Non-pigmented ciliary epithelial cell (primary cell): Measurements from ENCODE around the gene VPS26B.
"Not testable (repeated sequence)": the region's sequence is repeated elsewhere in the genome, so short reads cannot be mapped to it uniquely, and the experiment has no call there.

Experiments used
- DNase-seq: peaks from one replicate; pipeline ENCODE4 v3.0.0-alpha.2; 2010; ENCODE audit warnings: low read depth

The VPS26B gene

DNA sequence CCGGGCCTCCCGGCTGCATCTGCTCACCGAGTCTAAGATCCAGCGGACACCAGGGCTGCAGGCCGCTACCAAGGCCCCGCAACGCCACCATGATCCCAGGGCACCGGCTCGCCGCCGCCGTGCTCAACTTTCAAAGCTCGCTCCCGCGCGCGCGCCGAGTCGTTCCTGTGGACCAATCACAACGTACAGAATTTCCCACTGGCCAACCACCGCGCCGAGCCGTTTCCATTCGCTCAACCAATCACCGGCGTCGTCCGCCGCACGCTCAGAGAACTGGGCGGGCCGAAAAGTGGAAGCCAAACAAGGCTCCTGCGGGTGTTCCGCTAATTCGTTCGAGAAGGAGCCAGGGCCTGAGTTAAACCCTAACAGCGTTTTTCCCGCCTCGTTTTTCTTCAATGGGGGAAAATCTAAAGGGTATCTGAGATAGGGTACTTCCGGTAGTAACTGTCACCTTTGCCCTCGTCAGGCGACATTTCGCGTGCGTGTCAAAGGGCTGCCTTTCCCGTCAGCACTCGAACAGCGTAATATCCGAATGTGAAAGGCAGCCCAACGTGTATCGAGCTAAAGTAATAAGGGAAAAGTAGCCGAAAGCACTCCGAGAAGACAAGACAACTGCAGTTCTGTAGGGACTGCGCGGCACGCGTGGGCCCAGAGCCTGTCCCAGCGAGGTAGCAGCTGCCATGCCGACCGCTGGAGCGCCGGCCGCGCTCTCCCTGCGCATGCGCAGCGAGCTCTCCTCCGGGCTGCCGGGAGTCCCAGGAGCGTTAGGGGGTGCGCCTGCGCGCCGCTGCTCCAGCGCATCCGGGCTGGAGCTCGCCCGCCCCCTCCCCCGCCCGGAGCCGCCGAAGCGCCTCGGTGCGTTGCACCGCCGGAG, at the start of gene VPS26B, which contains the start of gene NCAPD3:
TSS of gene VPS26B (plus strand) at position 836 of the 874 bp plus-strand sequence. CDS start 452 bp downstream, outside the sequence.
TSS of gene NCAPD3 (minus strand) at position 132 of the 874 bp plus-strand sequence. CDS start at position 91, 41 bp downstream.
- DNase-seq = peak; percentile 79

DNA sequence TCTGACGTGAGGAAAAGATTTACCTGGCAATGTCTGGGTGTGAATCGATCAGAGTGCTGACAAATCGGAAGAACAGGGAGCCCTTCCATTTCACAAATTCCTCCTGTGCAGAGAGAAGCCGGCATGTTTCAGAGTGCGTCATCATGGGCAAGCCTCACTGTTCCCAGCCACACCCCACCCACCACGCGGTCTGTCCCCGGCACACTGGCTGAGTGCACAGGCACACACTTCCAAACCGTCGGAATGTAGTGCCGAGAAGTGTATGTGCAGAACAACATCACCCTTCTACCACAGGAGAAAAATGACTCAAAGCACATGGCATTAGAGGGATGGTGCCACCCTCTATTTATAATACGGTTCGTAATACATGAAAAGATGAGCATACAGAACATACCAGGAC, 48.2 kb upstream of the VPS26B start:
- DNase-seq = no peak

GRCh38 chr11:134178032-134178674, 46.3 kb upstream of the VPS26B start:
- DNase-seq = no peak

DNA sequence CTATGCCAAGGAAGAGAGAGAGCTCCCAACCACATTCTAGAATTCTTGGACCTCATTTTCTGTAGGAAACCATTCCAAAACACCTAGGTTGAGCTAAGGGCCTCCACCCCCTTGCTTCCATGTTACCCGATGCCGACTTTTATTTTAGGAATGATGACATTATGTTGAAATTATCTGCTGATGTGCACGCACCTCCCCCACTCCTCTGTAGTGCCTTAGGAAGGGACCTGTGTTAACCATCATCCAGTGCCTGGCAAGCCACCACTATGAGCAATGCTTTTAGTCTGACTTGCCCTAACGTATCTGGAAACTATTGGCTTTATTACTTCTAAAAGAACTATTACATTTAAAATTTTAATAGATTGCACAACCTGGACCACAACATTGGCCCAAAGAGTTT, 42.8 kb upstream of the VPS26B start:
- peak; percentile 17 for DNase-seq

DNA sequence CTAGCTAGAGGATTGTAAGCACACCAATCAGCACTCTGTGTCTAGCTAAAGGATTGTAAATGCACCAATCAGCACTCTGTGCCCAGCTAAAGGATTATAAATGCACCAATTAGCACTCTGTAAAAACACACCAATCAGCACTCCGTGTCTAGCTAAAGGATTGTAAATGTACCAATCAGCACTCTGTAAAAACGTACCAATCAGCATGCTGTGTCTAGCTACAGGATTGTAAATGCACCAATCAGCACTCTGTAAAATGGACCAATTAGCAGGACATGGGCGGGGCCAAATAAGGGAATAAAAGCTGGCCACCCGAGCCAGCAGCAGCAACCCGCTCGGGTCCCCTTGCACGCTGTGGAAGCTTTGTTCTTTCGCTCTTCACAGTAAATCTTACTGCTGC, 36.4 kb upstream of the VPS26B start:
- not testable (repeated sequence) for DNase-seq

DNA sequence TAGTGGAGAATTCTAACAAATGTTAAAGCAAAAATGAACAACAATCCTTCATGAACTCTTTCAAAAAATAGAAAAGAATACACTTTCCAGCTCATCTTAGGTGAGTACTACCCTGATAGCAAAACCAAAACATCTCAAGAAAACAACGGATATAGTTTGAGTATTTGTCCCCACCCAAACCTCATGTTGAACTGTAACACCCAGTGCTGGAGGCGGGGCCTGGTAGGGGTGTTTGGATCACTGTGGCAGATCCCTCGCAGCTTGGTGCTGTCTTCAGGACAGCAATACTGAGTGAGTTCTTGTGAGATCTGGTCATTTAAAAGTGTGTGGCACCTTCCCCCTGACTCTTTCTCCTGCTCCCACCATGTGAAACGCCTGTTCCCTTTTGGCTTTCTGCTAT, 27.7 kb upstream of the VPS26B start:
- no peak for DNase-seq

DNA sequence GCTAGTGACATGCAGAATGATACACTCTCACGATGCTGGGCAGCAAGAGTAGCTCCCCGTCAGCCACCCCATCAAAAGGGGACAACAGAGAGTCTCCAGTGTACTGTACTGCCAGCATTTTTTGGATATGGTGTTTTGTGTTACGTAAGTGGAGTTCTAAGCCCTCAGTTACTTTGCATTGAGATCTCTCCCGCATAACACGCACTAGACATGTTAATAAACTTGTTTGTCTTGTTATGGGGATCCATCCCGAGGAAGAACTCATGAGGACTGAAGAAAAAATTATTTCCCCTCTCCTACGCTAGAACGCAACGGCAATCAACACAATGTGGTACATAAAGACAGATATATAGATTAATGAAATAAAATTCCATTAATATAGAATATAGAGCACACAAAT, 24.9 kb upstream of the VPS26B start:
- no peak for DNase-seq

- DNase-seq = no peak
Measured at GRCh38 chr11:134200688-134201087, 23.8 kb upstream of the VPS26B start.

GRCh38 chr11:134202661-134203060, 21.8 kb upstream of the VPS26B start:
- no peak for DNase-seq

DNA sequence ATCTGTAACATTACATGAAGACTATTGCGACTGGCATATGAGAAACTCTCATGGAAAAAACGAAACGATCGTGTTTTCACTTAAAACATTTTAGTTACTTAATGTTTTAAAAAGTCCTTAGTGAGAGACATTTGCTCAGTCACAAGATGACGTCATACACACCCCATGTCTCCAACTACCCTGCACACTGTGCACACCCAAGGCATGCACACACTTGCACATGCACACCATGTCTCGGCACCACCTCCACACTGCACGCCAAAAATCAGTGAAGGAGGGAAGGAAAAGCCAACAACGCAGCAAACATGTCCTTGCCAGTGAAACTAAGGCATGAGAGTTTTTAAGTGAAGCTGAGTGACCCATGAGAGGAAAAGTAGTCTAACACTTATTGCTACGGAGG, 18.7 kb upstream of the VPS26B start:
- no peak for DNase-seq

DNA sequence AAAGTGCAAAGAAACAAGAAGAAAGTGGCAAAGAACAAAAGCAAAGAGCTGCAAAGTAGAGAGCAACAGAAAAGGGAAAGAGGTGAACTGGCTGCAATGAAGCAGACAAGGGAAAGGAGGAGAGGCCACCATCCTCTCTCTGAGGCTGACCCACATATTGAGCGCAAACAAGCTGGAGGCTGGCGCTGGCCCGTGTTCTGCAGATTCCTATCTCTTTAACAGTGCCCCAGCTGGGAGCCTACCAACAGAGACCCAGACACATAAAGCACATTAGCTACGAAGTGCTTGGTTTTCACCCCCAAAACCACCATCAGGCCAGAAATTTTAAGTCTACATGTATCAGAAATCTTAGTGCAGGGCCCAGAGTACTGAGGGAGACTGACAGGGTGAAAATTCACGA, 18.3 kb upstream of the VPS26B start:
- DNase-seq = no peak

- no peak for DNase-seq
Measured at GRCh38 chr11:134207538-134208239, 16.8 kb upstream of the VPS26B start.

- no peak for DNase-seq
Measured at GRCh38 chr11:134215836-134216235, 8.6 kb upstream of the VPS26B start.

DNA sequence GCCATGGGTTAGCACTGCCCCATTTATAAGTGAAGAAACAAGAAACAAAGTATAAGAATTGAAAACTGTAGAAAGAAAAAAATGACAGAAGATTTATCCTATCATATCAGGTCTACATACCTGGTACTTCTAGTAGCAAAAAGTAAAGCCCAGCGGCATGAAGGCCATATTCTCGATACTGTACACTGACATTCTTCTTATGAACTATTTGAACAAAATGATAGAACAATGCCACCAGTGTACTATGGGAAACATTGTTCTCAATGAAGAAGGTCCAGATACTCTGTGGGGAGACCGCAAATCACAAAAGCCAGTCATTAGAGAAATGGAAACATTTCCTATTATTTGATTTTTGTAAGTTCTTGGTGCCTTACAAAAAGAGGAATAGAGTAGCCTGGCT, 7.7 kb upstream of the VPS26B start:
- DNase-seq = no peak

- no peak for DNase-seq
Measured at GRCh38 chr11:134223121-134223520, 1.4 kb upstream of the VPS26B start.

DNA sequence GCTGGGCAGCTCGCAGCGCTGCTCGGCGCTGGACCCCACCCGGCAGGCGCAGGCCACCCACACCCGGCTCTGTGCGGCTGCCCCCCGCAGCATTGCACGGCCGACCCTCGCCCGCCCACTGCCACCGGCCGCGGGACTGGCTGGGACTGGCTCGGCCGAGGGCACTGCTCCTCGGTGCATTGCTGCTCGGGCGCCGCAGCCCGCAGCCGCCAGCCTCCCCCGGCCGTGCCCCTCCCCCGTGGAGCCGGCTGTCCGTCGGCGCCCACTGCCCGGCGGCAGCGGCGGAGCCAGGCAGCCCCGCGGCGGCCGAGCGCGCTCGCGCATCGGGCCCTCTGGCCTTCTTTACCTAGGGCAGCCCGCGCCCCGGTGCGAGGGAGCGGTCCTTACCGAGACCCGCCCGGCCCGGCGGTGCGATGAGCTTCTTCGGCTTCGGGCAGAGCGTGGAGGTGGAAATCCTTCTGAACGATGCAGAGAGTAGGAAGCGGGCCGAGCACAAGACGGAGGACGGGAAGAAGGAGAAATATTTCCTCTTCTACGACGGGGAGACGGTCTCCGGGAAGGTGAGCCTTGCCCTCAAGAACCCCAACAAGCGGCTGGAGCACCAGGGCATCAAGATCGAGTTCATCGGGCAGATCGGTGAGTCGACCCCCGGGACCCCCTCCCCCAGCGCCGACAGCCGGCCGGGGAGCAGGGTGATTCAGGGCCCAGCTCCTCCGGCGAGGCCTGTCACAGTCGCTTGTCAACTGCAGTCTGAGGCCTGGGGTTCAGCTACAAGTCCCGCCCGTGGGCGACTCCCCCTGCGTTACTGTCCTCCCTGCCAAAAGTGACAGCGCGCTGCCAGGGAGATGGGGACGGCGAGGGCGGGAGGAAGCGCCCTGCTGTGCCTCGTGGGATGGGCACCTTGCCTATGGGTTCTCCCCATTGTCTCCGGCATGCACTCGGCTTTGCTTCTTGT, 516 bp downstream of the VPS26B start:
- no peak for DNase-seq

DNA sequence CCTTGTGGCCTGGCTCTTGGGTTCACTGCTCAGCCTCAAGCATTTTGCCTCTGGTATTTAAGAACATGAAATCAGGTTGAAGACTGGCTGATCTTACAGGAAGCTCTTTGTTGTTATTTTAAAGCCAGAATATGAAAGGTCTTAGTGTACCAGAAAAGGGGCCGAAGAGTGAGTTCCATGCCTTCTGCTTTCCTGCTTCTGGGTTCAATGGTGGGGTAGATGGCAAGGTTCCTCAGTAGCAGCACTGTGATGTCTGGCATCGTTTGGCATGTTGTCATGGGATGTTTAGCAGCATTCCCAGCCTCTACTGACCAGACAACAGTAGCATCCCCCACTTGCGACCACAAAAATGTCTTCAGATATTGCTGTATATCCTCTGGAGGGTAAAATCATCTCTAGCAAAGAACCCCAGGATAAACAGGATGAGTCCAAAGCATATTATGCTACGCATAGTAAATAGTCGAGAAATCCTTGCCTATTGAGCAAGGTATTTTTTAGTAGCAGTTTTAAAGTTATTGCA, 2.4 kb downstream of the VPS26B start:
- no peak for DNase-seq

- DNase-seq = no peak
Measured at GRCh38 chr11:134228625-134229024, 4.2 kb downstream of the VPS26B start.

DNA sequence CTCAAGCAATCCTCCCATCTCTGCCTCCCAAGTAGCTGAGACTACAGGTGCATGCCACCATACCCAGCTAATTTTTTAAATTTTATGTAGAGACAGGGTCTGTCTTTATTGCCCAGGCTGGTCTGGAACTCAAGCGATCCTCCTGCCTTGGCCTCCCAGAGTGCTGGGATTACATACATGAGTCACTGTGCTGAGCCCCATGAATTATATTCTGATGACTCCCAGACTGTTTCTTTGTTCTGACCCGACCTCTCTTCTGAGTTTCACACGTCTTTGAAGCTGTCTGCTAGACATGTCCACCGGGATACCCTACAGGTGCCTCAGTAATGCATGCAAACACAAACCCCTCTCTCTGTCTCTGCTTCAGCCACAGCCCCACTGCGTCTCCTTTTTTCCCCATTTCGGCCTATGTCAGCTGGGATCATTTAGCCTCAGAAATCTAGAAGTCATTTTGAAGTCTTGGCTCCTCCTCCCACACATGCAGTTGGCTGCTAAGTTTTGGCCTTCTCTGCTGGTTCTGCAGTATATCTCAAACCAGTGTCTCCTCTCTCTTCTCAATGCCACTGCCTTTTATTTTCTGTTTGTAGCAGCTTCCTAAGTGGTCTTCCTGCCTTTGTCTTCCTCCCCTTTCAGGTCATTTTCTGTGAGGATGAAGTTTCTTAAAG, 4.8 kb downstream of the VPS26B start:
- DNase-seq = no peak

GRCh38 chr11:134230339-134230738, 5.9 kb downstream of the VPS26B start:
- DNase-seq = no peak
